HEK293 (cell line): Measurements from ENCODE around the gene PLA2G4B.

Experiments used
- CTCF ChIA-PET: fragments of 350-600 bp; formaldehyde crosslinking; extraction: SDS; loops from one replicate; lab custom pipeline; 2021; ENCODE audit warnings: antibody characterized with exemption; lab: Yijun Ruan, JAX
- POLR2A ChIA-PET: fragments of 300-600 bp; formaldehyde crosslinking; extraction: SDS; loops from one replicate; lab custom pipeline; 2020; ENCODE audit warnings: antibody characterized with exemption, inconsistent platforms; lab: Yijun Ruan, JAX
- H3K27ac ChIP-seq: fragments of 200-500 bp; sonication (Bioruptor generic); 2 replicates; pipeline ENCODE4 v1.5.1; 2014; ENCODE audit warnings: low read depth, low read length, control low read depth, inconsistent platforms; ENCODE audit errors: extremely low read depth
- H3K36me3 ChIP-seq, 2 experiments: fragments of 200-500 bp in 1 of 2; sonication (Bioruptor generic) in 1 of 2; 1 replicate in 1 of 2; 2 replicates in 1 of 2; pipeline ENCODE4 v1.5.1; 2014 to 2017; ENCODE audit warnings: inconsistent platforms in 2 of 2, low read length in 2 of 2; ENCODE audit not compliant: control insufficient read depth in 2 of 2, insufficient read depth in 1 of 2
- H3K4me1 ChIP-seq: fragments of 200-500 bp; sonication (Bioruptor generic); 2 replicates; pipeline ENCODE4 v1.5.1; 2014; ENCODE audit warnings: mild to moderate bottlenecking, low read length, inconsistent platforms; ENCODE audit not compliant: control insufficient read depth, insufficient read depth
- H3K4me3 ChIP-seq: 2 replicates; pipeline ENCODE4 v1.5.1; 2011; ENCODE audit warnings: low read depth, mild to moderate bottlenecking, control low read depth, low read length, moderate library complexity
- H3K9me3 ChIP-seq: fragments of 200-500 bp; sonication (Bioruptor generic); 2 replicates; pipeline ENCODE4 v1.5.1; 2014; ENCODE audit warnings: low read depth, low read length, inconsistent platforms; ENCODE audit not compliant: control insufficient read depth, insufficient read depth
- GLIS1 ChIP-seq: fragments of 450-650 bp; formaldehyde crosslinking; IDR thresholded peaks from 2 replicates; pipeline ENCODE4 v1.5.1; 2016; ENCODE audit warnings: missing biosample characterization, missing genetic modification characterization
- KLF16 ChIP-seq: fragments of 450-650 bp; formaldehyde crosslinking; IDR thresholded peaks from 2 replicates; pipeline ENCODE4 v1.5.1; 2017; ENCODE audit warnings: missing biosample characterization, missing genetic modification characterization
- KLF9 ChIP-seq: fragments of 450-650 bp; formaldehyde crosslinking; IDR thresholded peaks from 2 replicates; pipeline ENCODE4 v1.5.1; 2016; ENCODE audit warnings: missing biosample characterization, missing genetic modification characterization, low read depth
- MEIS1 ChIP-seq: sonication (generic); formaldehyde crosslinking; IDR thresholded peaks from 2 replicates; pipeline ENCODE4 v1.8.1; 2022; ENCODE audit warnings: missing genetic modification reagents, mild to moderate bottlenecking, borderline replicate concordance
- SCRT2 ChIP-seq: fragments of 450-650 bp; formaldehyde crosslinking; IDR thresholded peaks from 2 replicates; pipeline ENCODE4 v1.5.1; 2016; ENCODE audit warnings: missing biosample characterization, missing genetic modification characterization
- ZBTB48 ChIP-seq: fragments of 450-650 bp; formaldehyde crosslinking; IDR thresholded peaks from 2 replicates; pipeline ENCODE4 v1.5.1; 2016; ENCODE audit warnings: missing biosample characterization, missing genetic modification characterization
- ZIC2 ChIP-seq: fragments of 450-650 bp; formaldehyde crosslinking; IDR thresholded peaks from 2 replicates; pipeline ENCODE4 v1.5.1; 2016; ENCODE audit warnings: missing biosample characterization, missing genetic modification characterization
- ZNF16 ChIP-seq: fragments of 450-650 bp; formaldehyde crosslinking; IDR thresholded peaks from 2 replicates; pipeline ENCODE4 v1.5.1; 2016; ENCODE audit warnings: low read depth, missing biosample characterization, missing genetic modification characterization
- ZNF23 ChIP-seq: fragments of 450-650 bp; formaldehyde crosslinking; IDR thresholded peaks from 2 replicates; pipeline ENCODE4 v1.5.1; 2016; ENCODE audit warnings: missing biosample characterization, missing genetic modification characterization, borderline replicate concordance
- ZNF433 ChIP-seq: fragments of 450-650 bp; formaldehyde crosslinking; IDR thresholded peaks from 2 replicates; pipeline ENCODE4 v1.5.1; 2016; ENCODE audit warnings: missing biosample characterization, missing genetic modification characterization, low read depth
- ZNF510 ChIP-seq: fragments of 450-650 bp; formaldehyde crosslinking; IDR thresholded peaks from 2 replicates; pipeline ENCODE4 v1.5.1; 2018; ENCODE audit warnings: mild to moderate bottlenecking, missing genetic modification characterization, missing biosample characterization; ENCODE audit not compliant: insufficient replicate concordance
- ZNF530 ChIP-seq: fragments of 450-650 bp; formaldehyde crosslinking; IDR thresholded peaks from 2 replicates; pipeline ENCODE4 v1.5.1; 2016; ENCODE audit warnings: low read depth, missing biosample characterization, missing genetic modification characterization
- ZNF561 ChIP-seq: fragments of 450-650 bp; IDR thresholded peaks from 2 replicates; pipeline ENCODE4 v1.5.1; 2018; ENCODE audit warnings: missing biosample characterization, missing genetic modification characterization, borderline replicate concordance
- ZNF624 ChIP-seq: fragments of 450-650 bp; formaldehyde crosslinking; IDR thresholded peaks from 2 replicates; pipeline ENCODE4 v1.5.1; 2017; ENCODE audit warnings: missing biosample characterization, missing genetic modification characterization
- TF ChIP-seq, protein P1 (sequence below): fragments of 450-650 bp; formaldehyde crosslinking; IDR thresholded peaks from 2 replicates; pipeline ENCODE4 v1.5.1; 2016; ENCODE audit warnings: missing biosample characterization, missing genetic modification characterization
- TF ChIP-seq, protein P2 (sequence below): fragments of 450-650 bp; formaldehyde crosslinking; IDR thresholded peaks from 2 replicates; pipeline ENCODE4 v1.5.1; 2017; ENCODE audit warnings: missing biosample characterization, mild to moderate bottlenecking, missing genetic modification characterization, moderate library complexity
- TF ChIP-seq, protein P3 (sequence below): fragments of 450-650 bp; formaldehyde crosslinking; IDR thresholded peaks from 2 replicates; pipeline ENCODE4 v1.5.1; 2016; ENCODE audit warnings: missing biosample characterization, missing genetic modification characterization

The PLA2G4B gene

DNA sequence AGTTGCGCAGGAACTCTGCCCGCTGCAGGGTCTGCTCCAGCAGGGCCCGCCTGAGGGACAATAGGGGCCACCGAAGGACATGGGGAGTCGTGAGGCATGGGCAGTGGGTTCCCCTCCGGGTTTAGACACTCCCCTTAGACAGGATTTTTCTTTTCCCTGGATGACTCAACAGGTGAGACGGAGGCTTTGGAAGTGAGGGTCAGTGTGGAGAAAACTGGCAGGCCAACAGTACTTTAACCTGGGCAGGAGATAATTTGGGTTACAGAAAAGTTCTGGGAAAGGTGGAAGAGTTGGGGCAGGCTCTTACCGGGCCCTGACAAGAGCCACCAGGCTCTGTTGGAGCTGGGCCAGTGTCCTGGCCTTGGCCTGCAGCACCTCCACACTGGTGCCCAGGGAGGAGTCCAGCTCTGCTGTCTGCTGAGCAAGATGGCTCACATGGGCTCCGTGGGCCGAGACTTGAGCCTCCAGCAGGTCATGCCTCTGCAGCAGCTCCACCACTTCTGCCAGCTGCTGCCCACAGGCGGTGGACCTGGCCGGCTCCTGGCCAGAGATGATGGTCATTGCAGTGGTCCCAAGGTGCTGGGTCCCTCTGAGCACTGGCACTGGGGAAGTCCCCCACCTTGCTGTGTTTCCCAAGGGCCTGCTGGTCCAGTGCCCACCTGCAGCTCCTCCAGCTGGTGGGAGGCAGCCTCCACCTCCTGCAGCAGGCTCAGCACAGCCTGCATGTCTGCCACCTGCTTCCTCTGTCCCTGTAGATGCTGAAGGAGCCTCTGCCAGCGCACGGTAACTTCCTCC is 44.2 kb downstream of the PLA2G4B start:
- CTCF ChIA-PET, result no interaction called here
- Histone ChIP-seq H3K4me3 (no peak overlapping the region), H3K4me1 (no peaks in the 10 kb centered on the region), H3K9me3 (no peaks in the 10 kb centered on the region), H3K36me3 (no peaks in the 10 kb centered on the region), H3K27ac (no peak overlapping the region)
- TF ChIP-seq, protein P1, sequence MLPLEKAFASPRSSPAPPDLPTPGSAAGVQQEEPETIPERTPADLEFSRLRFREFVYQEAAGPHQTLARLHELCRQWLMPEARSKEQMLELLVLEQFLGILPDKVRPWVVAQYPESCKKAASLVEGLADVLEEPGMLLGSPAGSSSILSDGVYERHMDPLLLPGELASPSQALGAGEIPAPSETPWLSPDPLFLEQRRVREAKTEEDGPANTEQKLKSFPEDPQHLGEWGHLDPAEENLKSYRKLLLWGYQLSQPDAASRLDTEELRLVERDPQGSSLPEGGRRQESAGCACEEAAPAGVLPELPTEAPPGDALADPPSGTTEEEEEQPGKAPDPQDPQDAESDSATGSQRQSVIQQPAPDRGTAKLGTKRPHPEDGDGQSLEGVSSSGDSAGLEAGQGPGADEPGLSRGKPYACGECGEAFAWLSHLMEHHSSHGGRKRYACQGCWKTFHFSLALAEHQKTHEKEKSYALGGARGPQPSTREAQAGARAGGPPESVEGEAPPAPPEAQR (tag by site-specific recombination), result no peak
- no peak for TF ChIP-seq KLF9 (tag by site-specific recombination)
- TF ChIP-seq ZNF433 (tag by site-specific recombination), result no peak
- peak; percentile 54 for TF ChIP-seq SCRT2
- peak; percentile 71 for TF ChIP-seq ZIC2 (tag by site-specific recombination)
- POLR2A ChIA-PET, result no interaction called here

DNA sequence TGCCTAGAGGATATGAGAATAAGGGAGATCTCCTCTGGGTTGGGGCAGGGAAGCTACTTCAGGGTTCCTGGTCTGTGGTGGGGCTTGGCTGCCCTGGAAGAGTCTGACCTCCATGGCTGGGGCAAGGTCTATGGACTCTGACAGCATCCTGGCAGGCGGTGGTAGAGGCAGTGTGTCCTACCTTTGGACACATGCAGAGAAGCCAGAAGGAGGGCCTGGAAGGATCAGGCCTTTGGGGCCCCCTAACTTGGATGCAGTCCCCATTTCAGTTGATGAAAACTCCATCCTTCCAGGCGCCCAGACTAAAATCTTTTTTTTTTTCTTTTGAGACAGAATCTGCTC is 44.8 kb downstream of the PLA2G4B start:
- CTCF ChIA-PET, result interaction anchor here (1.2 kb wide), 1 partner anchor 84 kb away, joined by 3 read pairs; no protein-coding TSS in a partner anchor

DNA sequence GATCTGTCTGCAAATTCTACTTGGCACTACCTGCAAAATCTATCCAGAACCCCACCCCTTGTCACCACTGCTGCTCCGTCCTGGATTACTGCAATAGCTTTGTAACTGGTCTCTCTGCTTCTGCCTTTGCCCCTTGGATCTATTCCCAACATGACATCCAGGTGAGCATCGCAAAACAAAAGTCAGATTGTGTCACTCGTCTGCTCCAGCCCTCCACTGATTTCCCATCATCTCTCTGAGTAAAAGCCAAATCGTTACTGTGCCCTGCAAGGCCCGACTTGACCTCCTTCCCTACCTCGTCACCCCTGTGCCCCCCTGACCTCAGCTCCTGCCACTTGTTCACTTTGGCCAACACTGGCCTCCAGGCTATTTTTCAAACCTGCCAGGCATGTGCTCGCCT is 45.8 kb downstream of the PLA2G4B start:
- POLR2A ChIA-PET, result no interaction called here
- no peak overlapping the region for H3K27ac ChIP-seq
- no peak overlapping the region for H3K4me3 ChIP-seq
- no peaks in the 10 kb centered on the region for H3K9me3 ChIP-seq
- CTCF ChIA-PET, result interaction anchor here (1.2 kb wide), 1 partner anchor 85 kb away, joined by 3 read pairs; no protein-coding TSS in a partner anchor
- no peaks in the 10 kb centered on the region for H3K36me3 ChIP-seq
- TF ChIP-seq, protein P2, sequence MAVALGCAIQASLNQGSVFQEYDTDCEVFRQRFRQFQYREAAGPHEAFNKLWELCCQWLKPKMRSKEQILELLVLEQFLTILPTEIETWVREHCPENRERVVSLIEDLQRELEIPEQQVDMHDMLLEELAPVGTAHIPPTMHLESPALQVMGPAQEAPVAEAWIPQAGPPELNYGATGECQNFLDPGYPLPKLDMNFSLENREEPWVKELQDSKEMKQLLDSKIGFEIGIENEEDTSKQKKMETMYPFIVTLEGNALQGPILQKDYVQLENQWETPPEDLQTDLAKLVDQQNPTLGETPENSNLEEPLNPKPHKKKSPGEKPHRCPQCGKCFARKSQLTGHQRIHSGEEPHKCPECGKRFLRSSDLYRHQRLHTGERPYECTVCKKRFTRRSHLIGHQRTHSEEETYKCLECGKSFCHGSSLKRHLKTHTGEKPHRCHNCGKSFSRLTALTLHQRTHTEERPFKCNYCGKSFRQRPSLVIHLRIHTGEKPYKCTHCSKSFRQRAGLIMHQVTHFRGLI, result no peak
- TF ChIP-seq ZNF624 (tag by site-specific recombination), result no peak
- no peak for TF ChIP-seq ZNF510 (tag by site-specific recombination)
- TF ChIP-seq ZNF23 (tag by site-specific recombination), result no peak
- TF ChIP-seq SCRT2, result no peak
- TF ChIP-seq ZNF16, result no peak
- no peak for TF ChIP-seq GLIS1
- no peak for TF ChIP-seq KLF16 (tag by site-specific recombination)
- TF ChIP-seq MEIS1 (CRISPR knock-in tag), result no peak
- TF ChIP-seq ZNF530 (tag by site-specific recombination), result no peak
- TF ChIP-seq ZBTB48 (tag by site-specific recombination), result no peak
- no peak for TF ChIP-seq ZNF561 (tag by site-specific recombination)
- TF ChIP-seq, all 188 proteins: peak for 0
- no peaks in the 10 kb centered on the region for H3K4me1 ChIP-seq

More for the DNA sequence above, 44.8 kb downstream of the PLA2G4B start:
- no peak overlapping the region for H3K4me3 ChIP-seq
- no peaks in the 10 kb centered on the region for H3K9me3 ChIP-seq
- no peaks in the 10 kb centered on the region for H3K4me1 ChIP-seq
- no peak overlapping the region for H3K27ac ChIP-seq
- POLR2A ChIA-PET, result no interaction called here
- TF ChIP-seq, protein P3, sequence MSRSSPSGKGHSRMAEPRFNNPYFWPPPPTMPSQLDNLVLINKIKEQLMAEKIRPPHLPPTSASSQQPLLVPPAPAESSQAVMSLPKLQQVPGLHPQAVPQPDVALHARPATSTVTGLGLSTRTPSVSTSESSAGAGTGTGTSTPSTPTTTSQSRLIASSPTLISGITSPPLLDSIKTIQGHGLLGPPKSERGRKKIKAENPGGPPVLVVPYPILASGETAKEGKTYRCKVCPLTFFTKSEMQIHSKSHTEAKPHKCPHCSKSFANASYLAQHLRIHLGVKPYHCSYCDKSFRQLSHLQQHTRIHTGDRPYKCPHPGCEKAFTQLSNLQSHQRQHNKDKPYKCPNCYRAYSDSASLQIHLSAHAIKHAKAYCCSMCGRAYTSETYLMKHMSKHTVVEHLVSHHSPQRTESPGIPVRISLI (tag by site-specific recombination), result no peak
- H3K36me3 ChIP-seq, result no peaks in the 10 kb centered on the region
